ENCODE data around the gene KCNJ10.
A peak's percentile ranks its signal among the peaks of the same experiment; 100 is the strongest.

KCNJ10 gene

DNA sequence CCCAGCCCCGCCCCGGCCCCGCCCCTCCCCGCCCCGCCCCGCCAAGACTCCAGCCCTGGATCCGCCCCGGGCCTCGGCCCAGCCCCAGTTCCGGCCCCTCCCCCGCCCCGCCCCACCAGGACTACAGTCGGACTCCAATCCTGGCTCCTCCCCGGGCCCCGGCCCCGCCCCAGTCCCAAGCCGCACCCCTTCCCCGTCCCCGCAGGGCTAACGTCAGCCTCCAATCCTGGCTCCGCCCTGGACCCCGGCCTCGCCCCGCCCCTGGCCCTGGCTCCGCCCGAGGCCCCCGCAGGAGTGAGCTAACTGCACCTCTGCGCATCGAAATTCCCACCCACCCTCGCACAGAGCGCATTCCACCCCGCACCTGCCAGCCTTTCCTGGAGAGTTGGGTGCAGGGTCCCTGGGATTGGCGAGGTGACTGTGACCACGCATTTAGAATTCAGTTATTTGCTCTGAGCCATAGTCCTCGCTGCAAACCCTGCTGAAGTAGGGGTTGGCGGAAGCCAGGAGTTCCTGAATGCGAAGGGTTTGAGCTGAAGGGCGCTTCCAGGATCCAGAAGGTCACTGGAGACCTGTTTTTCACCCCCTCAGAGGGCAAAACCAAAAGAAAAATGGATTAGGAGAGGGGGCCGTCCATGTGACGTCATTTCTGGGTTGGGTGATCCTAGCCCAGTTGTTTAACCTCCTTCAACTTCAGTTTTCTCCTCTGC, 29.0 kb upstream of the KCNJ10 start:
- DNase-seq: peak; percentile 97

DNA sequence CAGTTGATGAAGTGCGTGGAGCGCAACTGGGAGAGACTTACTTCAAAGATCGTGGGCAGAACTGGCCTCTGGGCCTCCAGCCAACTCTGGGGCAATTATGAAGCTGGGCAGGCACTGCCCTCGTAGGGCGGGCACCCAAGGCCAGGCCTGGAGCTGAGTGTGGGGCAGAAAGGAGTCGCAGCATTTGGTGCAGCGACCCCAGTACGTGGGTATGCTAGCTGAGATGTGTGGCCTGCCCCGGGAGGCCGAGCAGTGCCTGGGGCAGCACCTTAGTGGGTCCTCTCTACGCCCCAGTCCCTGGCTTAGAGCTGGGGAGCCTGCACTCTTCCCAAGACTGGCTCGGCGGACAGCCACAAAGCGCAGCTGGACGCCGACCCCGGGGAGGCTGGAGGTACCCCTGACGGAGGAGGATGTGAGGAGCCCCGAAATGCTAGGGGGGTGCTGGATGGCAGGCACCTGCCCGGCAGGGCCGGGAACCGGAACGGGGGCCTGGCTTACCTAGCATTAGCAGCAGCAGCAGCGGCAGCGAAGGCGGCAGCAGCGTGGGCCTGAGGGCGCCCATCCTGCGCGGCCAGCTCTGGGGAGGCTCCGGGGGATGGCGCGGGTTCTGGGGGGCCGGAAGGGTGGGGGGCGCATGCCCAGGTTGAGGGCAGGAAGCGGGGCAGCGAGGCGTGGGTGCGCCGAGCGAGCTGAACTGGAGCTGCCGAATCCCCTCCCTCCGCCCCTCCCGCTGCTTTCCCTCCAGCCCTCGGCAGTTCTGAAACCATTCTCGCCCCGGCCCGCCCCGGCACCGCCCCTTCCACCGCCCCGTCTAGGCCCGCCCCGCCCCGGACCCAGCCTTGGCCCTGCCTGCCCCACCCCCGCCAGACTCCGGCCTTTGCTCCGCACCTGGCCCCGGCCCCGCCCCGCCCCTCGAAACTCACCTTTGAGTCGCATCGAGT, 28.2 kb upstream of the KCNJ10 start, which contains the start of gene IGSF8:
IGSF8 (minus strand) TSS at position 709 of the 941 bp plus-strand sequence; CDS start at position 562, 147 bp downstream.
- DNase-seq: peak; percentile 90

DNA sequence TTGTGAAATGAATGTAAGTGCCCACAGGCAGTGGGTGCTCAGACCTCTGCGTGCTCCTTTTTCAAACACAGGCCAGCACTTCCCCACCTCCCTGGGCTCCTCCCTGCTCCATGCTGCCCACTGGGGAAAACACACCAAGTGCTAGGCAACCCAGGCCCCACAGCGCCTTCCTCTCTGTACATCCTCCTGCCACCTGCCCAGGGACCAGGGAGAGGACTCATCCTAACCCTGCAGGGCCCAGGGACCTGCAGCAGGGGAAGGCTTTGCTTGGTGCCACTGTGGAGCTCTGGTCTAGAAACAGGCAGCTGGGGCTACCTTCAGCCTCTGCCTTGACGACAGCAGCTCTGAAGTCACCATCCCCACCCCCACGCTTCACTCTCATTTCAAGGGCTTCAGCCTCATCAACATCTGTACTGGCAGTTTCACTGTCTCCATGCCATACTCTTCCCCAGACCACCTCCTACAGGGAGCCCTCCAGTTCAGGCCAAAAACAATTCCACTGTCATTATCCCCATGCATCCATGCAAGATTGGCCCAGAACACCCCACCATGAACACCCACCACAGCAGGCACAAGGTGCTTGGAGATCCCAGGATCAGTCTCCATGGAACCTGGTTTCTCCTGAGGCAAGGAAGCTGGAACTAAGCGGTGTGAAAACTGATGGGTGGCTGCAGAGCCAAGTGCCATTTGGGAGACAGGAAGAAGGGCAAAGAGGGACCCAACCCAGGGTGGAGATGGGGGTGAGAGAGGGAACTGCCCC, 27.4 kb upstream of the KCNJ10 start:
- peak; percentile 34 for DNase-seq

- DNase-seq: no peak
These were observed 26.5 kb upstream of the KCNJ10 start for GRCh38 chr1:160096274-160097116.

GRCh38 chr1:160095382-160096105, 25.6 kb upstream of the KCNJ10 start:
- DNase-seq: no peak

DNA sequence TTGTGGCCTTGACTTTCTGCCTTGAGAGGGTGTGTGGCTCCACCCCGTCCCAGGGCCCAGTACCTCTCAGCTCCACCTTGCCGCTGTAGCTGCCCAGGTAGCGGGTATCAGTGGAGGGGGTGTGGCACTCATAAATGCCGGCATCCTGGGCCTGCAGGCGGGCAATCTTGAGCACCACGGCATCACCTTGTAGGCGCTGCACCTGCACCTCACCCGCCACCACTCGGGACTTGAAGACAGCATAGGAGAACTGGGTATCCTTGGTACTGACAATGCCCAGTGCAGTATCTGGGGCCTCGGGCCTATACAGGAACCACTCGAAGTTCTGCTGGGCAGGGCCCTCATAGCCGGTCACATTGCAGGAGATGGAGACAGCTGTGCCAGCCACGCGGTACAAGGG, 24.8 kb upstream of the KCNJ10 start:
- no peak for DNase-seq

DNA sequence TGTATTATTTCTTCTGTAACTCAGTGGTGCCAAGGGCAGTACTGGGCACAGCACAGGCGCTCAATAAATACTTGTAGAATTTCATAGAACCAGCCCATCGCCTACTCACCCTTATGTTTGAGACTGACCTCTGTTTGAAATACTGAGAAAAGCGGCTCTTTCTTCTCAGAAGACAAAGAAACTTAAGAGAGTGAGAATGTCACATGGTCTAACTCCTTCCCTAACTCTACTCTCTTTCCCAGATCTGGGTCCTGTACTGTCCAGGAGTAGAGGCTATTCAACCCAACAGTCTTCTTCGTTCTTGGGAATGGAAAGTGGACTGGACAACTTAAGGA, 24.3 kb upstream of the KCNJ10 start:
- no peak for DNase-seq

DNA sequence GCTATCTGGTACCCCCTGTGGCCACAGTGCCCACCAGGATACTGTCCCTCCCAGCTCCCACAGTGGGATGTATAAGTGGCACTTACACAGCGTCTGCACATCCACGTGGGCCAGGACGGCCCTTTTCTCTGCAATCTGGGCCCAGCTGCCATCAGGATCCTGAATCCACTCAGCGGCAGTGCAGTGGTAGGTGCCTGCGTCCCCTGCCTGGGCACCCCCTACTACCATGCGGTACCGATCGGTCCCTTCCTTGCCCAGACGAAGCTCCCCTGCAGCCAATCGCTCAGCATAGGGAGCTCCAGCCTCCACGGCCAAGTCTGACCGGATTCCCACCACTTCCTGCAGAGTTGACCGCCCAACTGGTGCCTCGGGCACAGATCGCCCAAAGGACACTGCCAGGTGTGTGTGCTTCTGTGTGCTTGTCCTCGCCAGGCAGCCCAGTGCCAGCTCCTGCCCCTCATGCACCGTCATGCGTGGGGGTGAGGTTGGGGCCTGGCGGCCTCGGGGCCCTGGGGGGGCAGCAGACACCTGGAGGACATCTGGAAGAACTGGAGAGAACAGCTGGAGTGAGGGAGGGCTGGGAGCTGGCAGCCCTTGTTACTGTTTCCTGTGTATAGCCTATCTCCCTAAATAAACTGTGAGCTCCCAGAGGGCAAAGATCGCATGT, 23.8 kb upstream of the KCNJ10 start:
- no peak for DNase-seq

GRCh38 chr1:160093069-160093395, 23.1 kb upstream of the KCNJ10 start:
- DNase-seq: no peak

- no peak for DNase-seq
These were observed 22.6 kb upstream of the KCNJ10 start for GRCh38 chr1:160092366-160093068.

DNA sequence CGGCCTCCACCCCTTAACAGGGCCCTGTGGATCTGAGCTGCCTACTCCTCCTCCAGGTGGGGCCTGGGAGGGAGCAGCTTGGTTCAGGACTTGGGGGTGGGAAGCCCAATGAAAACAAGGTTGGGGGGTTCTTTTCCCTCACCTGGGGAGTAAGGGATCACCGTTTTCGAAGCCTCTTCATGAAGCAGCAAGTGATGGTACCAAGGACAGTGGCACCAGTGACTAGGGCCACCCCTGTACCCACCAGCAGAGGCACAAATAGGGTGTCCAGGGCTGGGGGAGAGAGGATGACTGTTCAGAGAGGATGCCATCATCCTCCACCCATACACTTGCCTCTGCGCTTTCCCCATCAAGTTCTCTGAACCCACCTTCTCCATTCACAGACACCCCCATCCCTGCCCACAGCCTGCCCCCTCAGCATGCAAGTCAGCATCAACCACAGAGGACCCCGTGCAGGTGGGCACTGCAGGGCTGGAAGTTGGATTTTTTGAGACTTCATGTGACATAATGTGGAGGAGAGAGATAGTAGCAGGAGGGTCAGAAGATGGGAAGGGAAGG, 21.8 kb upstream of the KCNJ10 start:
- no peak for DNase-seq

GRCh38 chr1:160090760-160091159, 20.8 kb upstream of the KCNJ10 start:
- DNase-seq: no peak

GRCh38 chr1:160089883-160090282, 19.9 kb upstream of the KCNJ10 start:
- DNase-seq: no peak

DNA sequence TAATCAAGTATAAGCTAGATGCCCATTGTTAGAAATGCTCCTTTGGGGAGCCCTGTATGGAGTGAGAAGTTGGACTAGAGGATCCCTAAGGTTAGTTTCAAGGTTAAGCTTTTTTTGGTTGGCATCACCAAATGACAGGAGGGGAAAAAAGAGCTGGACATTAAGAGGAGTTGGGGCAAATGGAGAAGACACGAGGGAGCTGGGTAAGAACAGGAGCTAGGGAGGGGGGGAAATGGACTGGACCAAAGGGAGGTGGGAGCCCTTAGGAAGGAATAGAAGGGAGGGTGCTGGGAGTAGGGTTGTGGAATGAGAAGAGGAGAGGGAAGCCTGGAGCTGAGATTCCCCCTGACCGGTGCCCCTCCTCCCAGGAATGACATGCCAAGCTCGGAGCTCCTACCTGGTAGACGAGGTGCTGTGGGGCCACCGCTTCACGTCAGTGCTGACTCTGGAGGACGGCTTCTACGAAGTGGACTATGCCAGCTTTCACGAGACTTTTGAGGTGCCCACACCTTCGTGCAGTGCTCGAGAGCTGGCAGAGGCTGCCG, 17.2 kb upstream of the KCNJ10 start:
- no peak for DNase-seq

DNA sequence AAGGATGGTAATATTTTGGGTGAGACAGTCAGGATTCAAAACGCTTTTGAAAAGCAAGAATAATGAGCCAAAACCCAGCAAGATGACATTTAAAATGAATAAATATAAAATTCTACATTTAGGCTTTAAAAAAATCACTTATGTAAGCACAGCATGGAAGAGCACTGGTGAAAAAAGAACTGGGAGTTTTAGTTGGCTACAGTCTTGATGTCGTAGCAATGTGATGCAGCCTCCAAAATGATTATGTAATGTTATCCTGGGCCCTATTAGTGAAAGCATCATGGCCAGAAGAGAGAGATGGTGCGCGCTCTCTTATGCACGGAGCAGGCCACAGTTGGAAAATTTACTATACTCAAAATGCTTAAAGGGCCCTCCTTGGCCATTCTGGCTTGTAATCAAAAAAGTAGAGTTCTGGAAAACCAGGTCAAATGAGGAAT, 16.5 kb upstream of the KCNJ10 start:
- no peak for DNase-seq

GRCh38 chr1:160085686-160086455, 15.9 kb upstream of the KCNJ10 start:
- peak; percentile 79 for DNase-seq

DNA sequence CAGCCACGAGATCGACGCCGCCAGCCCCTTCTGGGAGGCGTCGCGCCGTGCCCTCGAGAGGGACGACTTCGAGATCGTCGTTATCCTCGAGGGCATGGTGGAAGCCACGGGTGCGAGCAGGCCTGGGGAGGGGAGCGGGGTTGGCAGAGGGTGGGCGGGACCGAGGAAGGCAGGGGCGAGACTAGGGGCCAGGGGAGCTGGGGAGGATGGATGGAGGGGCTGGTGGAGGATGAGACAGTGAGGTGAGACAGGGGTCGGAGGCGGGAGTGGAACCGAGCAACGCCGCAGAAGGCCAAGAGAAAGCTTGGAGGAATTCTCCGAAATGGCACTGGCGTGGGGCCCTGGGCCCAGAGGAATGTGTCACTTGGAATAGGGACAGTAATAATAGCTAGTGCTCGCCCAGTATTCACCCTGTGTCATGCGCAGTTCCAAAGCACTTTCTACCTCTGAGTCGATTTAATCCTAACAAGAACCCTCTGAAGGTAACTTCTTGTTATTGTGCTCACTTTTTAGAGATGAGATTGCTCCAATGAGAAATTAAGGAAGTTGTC, 14.9 kb upstream of the KCNJ10 start:
- DNase-seq: no peak

DNA sequence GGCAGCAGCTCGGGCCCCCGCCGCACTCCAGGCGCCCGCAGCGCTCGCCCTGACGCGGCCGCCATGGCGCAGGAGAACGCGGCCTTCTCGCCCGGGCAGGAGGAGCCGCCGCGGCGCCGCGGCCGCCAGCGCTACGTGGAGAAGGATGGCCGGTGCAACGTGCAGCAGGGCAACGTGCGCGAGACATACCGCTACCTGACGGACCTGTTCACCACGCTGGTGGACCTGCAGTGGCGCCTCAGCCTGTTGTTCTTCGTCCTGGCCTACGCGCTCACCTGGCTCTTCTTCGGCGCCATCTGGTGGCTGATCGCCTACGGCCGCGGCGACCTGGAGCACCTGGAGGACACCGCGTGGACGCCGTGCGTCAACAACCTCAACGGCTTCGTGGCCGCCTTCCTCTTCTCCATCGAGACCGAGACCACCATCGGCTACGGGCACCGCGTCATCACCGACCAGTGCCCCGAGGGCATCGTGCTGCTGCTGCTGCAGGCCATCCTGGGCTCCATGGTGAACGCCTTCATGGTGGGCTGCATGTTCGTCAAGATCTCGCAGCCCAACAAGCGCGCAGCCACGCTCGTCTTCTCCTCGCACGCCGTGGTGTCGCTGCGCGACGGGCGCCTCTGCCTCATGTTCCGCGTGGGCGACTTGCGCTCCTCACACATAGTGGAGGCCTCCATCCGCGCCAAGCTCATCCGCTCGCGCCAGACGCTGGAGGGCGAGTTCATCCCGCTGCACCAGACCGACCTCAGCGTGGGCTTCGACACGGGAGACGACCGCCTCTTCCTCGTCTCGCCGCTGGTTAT, 14.2 kb upstream of the KCNJ10 start:
- peak; percentile 78 for DNase-seq

Data from stimulated activated CD4-positive, alpha-beta T cell treated with anti-CD3 and anti-CD28 coated beads, Interleukin-4, amount 100 ng/mL, for 24 hours (primary cell).